Neuronal stem cell (in vitro differentiated cells): Measurements from ENCODE around the gene DOHH.

Experiments
- DNase-seq: peaks from one replicate; pipeline ENCODE4 v3.0.0-alpha.2; 2013; ENCODE audit warnings: low spot score
- H2AFZ ChIP-seq: one replicate; pipeline ENCODE4 v1.6.1; 2013; ENCODE audit warnings: mild to moderate bottlenecking, low read length, inconsistent platforms
- H2AK5ac ChIP-seq: 2 replicates; pipeline ENCODE4 v1.6.1; 2013; ENCODE audit warnings: low read depth, mild to moderate bottlenecking, inconsistent platforms, low read length, moderate library complexity, mixed read lengths
- H2BK120ac ChIP-seq: 2 replicates; pipeline ENCODE4 v1.6.1; 2013; ENCODE audit warnings: low read depth, mild to moderate bottlenecking, inconsistent platforms, low read length, moderate library complexity, mixed read lengths
- H2BK12ac ChIP-seq: one replicate; pipeline ENCODE4 v1.6.1; 2013; ENCODE audit warnings: low read length, inconsistent platforms
- H2BK15ac ChIP-seq: 2 replicates; pipeline ENCODE4 v1.6.1; 2013; ENCODE audit warnings: mild to moderate bottlenecking, low read length, inconsistent platforms, mixed read lengths
- H2BK5ac ChIP-seq: one replicate; pipeline ENCODE4 v1.6.1; 2013; ENCODE audit warnings: inconsistent platforms, mild to moderate bottlenecking, low read length, moderate library complexity
- H3K14ac ChIP-seq: one replicate; pipeline ENCODE4 v1.6.1; 2013; ENCODE audit warnings: low read length, inconsistent platforms
- H3K18ac ChIP-seq: 2 replicates; pipeline ENCODE4 v1.6.1; 2013; ENCODE audit warnings: low read length, inconsistent platforms
- H3K23ac ChIP-seq: 2 replicates; pipeline ENCODE4 v1.6.1; 2013; ENCODE audit warnings: low read depth, mild to moderate bottlenecking, mixed read lengths, low read length, inconsistent platforms; ENCODE audit not compliant: poor library complexity
- H3K27ac ChIP-seq: replicated peaks from 3 replicates; pipeline ENCODE4 v1.5.1; 2013; ENCODE audit warnings: low read length, inconsistent platforms
- H3K27me3 ChIP-seq, 3 experiments: 2 replicates each; pipeline ENCODE4 v1.6.1; 2013; ENCODE audit warnings: low read length in 3 of 3, mild to moderate bottlenecking in 2 of 3, inconsistent platforms in 1 of 3, low read depth in 1 of 3, mixed read lengths in 1 of 3, moderate library complexity in 1 of 3; ENCODE audit not compliant: control insufficient read depth in 3 of 3, insufficient read depth in 3 of 3
- H3K36me3 ChIP-seq, 2 donors: replicated peaks in 1 of 2; 2 replicates each; pipeline ENCODE4 v1.6.1; 2013; ENCODE audit warnings: low read length in 2 of 2; ENCODE audit not compliant: control insufficient read depth in 2 of 2, insufficient read depth in 2 of 2
- H3K4ac ChIP-seq: 2 replicates; pipeline ENCODE4 v1.6.1; 2013; ENCODE audit warnings: inconsistent platforms, mild to moderate bottlenecking, low read length, moderate library complexity
- H3K4me1 ChIP-seq, 2 donors: 1 replicate in 1 of 2; 2 replicates in 1 of 2; pipeline ENCODE4 v1.6.1; 2013; ENCODE audit warnings: low read length in 2 of 2, low read depth in 1 of 2; ENCODE audit not compliant: control insufficient read depth in 2 of 2, insufficient read depth in 1 of 2
- H3K4me2 ChIP-seq: one replicate; pipeline ENCODE4 v1.6.1; 2013; ENCODE audit warnings: mild to moderate bottlenecking, low read length, inconsistent platforms; ENCODE audit not compliant: insufficient read depth, poor library complexity, severe bottlenecking
- H3K4me3 ChIP-seq, 2 donors: 2 replicates each; pipeline ENCODE4 v1.5.1; 2013; ENCODE audit warnings: low read length in 2 of 2, mild to moderate bottlenecking in 2 of 2, inconsistent platforms in 1 of 2, moderate library complexity in 1 of 2
- H3K79me1 ChIP-seq: one replicate; pipeline ENCODE4 v1.6.1; 2013; ENCODE audit warnings: low read depth, mild to moderate bottlenecking, inconsistent platforms, low read length, moderate library complexity
- H3K9ac ChIP-seq: one replicate; pipeline ENCODE4 v1.6.1; 2013; ENCODE audit warnings: mild to moderate bottlenecking, low read depth, low read length, inconsistent platforms; ENCODE audit not compliant: poor library complexity
- H3K9me3 ChIP-seq, 2 donors: replicated peaks in 1 of 2; 2 replicates each; pipeline versions ENCODE3 to v1.6.1; 2013; ENCODE audit warnings: low read length in 2 of 2, mild to moderate bottlenecking in 2 of 2, inconsistent platforms in 1 of 2, low read depth in 1 of 2, mixed read lengths in 1 of 2, moderate library complexity in 1 of 2; ENCODE audit not compliant: control insufficient read depth in 2 of 2, insufficient read depth in 1 of 2
- H4K8ac ChIP-seq: one replicate; pipeline ENCODE4 v1.6.1; 2013; ENCODE audit warnings: low read depth, mild to moderate bottlenecking, inconsistent platforms, low read length, moderate library complexity
- H4K91ac ChIP-seq: one replicate; pipeline ENCODE4 v1.6.1; 2013; ENCODE audit warnings: low read length, low read depth, mild to moderate bottlenecking, inconsistent platforms; ENCODE audit not compliant: poor library complexity
- WGBS, 2 donors: extraction: QIAGEN DNeasy Blood & Tissue Kit; methylation state at CpG; one replicate each; pipeline ENCODE4 v1.1.7; 2013; ENCODE audit warnings: missing lambda C conversion rate in 2 of 2, mixed read lengths in 1 of 2; ENCODE audit not compliant: insufficient read length in 2 of 2, insufficient replicate concordance in 1 of 2; ENCODE audit errors: extremely low coverage in 2 of 2; 5-methylcytosine and 5-hydroxymethylcytosine counted together

The DOHH gene

GRCh38 chr19:3464587-3465235, 35.8 kb downstream of the DOHH start:
- no peak overlapping the region for H3K18ac ChIP-seq
- H3K4me2 ChIP-seq: no peak overlapping the region
- H3K27me3 ChIP-seq: peaks cover 12 to 50% (median 22%) of the 10 kb centered on the region in 3 experiments
- H2BK120ac ChIP-seq: no peak overlapping the region
- H4K8ac ChIP-seq: no peak overlapping the region
- no peak overlapping the region for H3K4me3 ChIP-seq
- no peak overlapping the region for H2AK5ac ChIP-seq
- peaks cover 2 to 5% of the 10 kb centered on the region in 2 donors for H3K4me1 ChIP-seq
- no peak for DNase-seq
- no CpG with 5 or more reads among the region's 31 CpGs for WGBS, 2 donors
- no peak overlapping the region for H3K9ac ChIP-seq
- H2BK12ac ChIP-seq: no peak overlapping the region
- no peak overlapping the region for H3K4ac ChIP-seq
- H2BK15ac ChIP-seq: no peak overlapping the region
- H3K79me1 ChIP-seq: peaks cover 1% of the 10 kb centered on the region
- no peaks in the 10 kb centered on the region for H3K36me3 ChIP-seq
- H3K27ac ChIP-seq: no peak overlapping the region
- no peak overlapping the region for H4K91ac ChIP-seq
- H2AFZ ChIP-seq: no peak overlapping the region
- no peak overlapping the region for H3K14ac ChIP-seq
- H3K9me3 ChIP-seq: peaks cover 0 to 16% of the 10 kb centered on the region in 2 donors
- H2BK5ac ChIP-seq: no peak overlapping the region
- no peak overlapping the region for H3K23ac ChIP-seq

DNA sequence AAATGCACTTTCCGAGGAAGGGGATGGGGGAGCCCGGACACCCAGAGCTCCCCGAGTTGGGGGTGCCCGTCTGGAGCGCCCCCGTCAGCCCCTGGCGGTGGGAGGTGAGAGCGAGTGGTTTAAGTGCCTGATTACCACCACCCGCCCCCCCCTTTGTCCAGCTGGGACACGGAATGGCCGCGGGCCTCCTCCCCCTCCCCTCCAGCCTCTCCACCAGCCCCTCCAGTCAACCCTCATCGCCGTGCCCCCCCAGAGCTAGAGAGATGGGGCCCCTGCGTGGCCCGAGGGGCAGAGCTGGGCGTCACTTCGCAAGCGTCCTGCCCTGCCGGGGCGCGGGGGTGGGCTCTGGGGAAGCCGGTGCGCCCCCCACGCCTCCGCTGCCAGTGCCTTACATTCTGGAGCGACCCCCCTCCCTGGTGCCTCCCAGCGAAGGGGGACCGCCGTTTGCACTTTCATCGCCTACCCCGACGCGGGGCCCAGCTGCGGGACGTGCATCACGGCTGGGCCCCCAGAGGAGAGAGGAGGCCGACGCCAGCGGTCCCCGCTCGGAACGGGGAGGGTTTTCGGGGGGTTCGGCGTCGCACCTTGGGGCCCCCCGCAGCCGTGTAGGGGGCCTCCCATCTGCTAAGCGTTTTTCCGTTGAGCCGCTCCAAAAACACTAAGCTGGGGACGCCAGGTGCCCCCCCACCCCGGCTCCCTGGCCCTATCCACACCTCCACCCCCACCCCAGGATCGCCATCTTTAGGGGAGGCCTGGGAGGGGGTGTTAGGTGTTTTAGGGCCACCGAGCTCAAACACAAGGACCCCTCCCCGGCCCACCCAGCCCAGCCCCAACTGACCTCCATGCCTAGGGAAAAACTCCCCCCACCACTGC, 36.5 kb downstream of the DOHH start:
- H3K9ac ChIP-seq: no peak overlapping the region
- no peak overlapping the region for H3K27ac ChIP-seq
- peak overlapping the region; percentile 33 for H3K4me2 ChIP-seq
- H4K91ac ChIP-seq: no peak overlapping the region
- H3K36me3 ChIP-seq: no peaks in the 10 kb centered on the region
- WGBS, 2 donors: no CpG with 5 or more reads among the region's 57 CpGs
- no peak overlapping the region for H2AFZ ChIP-seq
- peak overlapping the region; percentile 3 for H4K8ac ChIP-seq
- H3K9me3 ChIP-seq: peaks cover 0 to 12% of the 10 kb centered on the region in 2 donors
- H2BK5ac ChIP-seq: peak overlapping the region; percentile 24
- H2AK5ac ChIP-seq: peak overlapping the region; percentile 46
- H2BK120ac ChIP-seq: no peak overlapping the region
- no peak overlapping the region for H3K4ac ChIP-seq
- H3K14ac ChIP-seq: peak overlapping the region; percentile 38
- no peak overlapping the region for H2BK12ac ChIP-seq
- H3K27me3 ChIP-seq: peaks cover 11 to 54% (median 24%) of the 10 kb centered on the region in 3 experiments
- peak overlapping the region; percentile 87 for H3K18ac ChIP-seq
- H3K4me1 ChIP-seq: peaks cover 5 to 9% of the 10 kb centered on the region in 2 donors
- peak overlapping the region; percentile 80 for H3K23ac ChIP-seq
- H3K79me1 ChIP-seq: peaks cover 1% of the 10 kb centered on the region
- H3K4me3 ChIP-seq: no peak overlapping the region
- no peak for DNase-seq
- no peak overlapping the region for H2BK15ac ChIP-seq

GRCh38 chr19:3462991-3463713, 37.3 kb downstream of the DOHH start:
- H3K18ac ChIP-seq: peak overlapping the region; percentile 48
- no peak overlapping the region for H2BK12ac ChIP-seq
- H4K91ac ChIP-seq: no peak overlapping the region
- no CpG with 5 or more reads among the region's 58 CpGs for WGBS, 2 donors
- H3K4me1 ChIP-seq: peaks cover 11 to 16% of the 10 kb centered on the region in 2 donors
- H3K4me2 ChIP-seq: peak overlapping the region; percentile 18
- H3K9me3 ChIP-seq: peaks cover 0 to 12% of the 10 kb centered on the region in 2 donors
- no peak overlapping the region for H2AK5ac ChIP-seq
- no peak overlapping the region for H3K23ac ChIP-seq
- no peak overlapping the region for H2BK120ac ChIP-seq
- no peak overlapping the region for H4K8ac ChIP-seq
- no peak overlapping the region for H2BK15ac ChIP-seq
- no peak overlapping the region for H3K4ac ChIP-seq
- peaks cover 1% of the 10 kb centered on the region for H3K79me1 ChIP-seq
- H2AFZ ChIP-seq: no peak overlapping the region
- H2BK5ac ChIP-seq: no peak overlapping the region
- peak overlapping the region; percentile 71 for H3K14ac ChIP-seq
- H3K4me3 ChIP-seq: no peak overlapping the region
- no peak overlapping the region for H3K9ac ChIP-seq
- peaks cover 14 to 62% (median 24%) of the 10 kb centered on the region in 3 experiments for H3K27me3 ChIP-seq
- DNase-seq: no peak
- H3K36me3 ChIP-seq: no peaks in the 10 kb centered on the region
- no peak overlapping the region for H3K27ac ChIP-seq
